HG03097 (cell line): Measurements from ENCODE around the gene C1QTNF1.

Experiments
- ATAC-seq: cut with Tn5 transposase; IDR thresholded peaks from one replicate; pipeline ENCODE4 v1.9.1; 2021; ENCODE audit not compliant: unreplicated experiment, low FRiP score

C1QTNF1 gene

DNA sequence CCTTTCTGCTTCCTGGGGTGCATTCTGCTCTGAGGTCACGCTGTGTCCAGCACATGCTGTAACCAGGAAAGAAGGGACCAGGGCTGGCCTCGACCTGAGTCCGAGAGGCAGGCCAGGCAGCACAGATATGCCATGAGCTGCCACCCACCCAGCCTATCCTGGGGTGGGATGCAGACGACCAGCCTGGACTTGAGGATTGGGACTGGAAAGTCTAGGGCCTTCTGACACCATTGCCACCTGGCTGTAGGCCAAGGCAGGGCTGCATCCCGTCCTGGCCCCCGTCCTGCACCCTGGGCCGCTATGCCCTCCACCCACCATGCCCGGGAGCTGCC lies 65.0 kb downstream of the C1QTNF1 start:
- ATAC-seq: no peak

DNA sequence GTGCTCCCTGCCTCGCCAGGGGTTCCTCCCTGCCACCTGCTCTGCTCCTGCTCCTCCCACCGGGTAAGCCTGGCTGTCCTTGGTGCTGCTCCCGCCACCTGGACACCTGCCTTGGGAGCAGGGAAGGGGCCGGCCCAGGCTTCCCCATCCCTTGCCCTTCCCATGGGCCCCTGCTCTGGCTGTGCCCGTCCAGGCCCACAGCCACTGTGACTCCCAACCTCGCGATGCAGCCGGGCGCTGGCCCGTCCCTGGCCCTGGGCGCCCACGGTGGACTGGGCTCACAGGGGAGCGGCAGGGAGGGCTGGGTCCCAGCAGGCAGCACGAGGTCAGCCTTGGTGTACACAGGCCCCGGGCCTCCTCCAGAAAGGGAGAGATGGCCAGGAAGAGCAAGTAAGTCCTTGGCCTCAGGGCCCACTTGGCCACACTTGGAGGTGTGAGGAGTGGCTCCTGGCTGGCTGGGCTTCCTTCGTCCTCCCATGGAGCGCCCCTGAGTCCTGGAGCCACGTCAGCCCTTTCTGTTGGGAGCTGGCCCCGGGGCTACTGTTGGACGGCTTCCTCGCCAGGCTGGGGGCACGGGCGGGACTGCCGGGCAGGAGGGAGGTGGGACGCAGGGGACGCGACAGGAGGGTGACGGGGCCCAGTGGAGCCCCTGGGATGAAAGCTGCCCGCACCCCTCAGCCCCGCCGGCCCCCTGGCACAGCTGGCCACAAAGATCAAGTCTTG lies 65.9 kb downstream of the C1QTNF1 start:
- no peak for ATAC-seq

DNA sequence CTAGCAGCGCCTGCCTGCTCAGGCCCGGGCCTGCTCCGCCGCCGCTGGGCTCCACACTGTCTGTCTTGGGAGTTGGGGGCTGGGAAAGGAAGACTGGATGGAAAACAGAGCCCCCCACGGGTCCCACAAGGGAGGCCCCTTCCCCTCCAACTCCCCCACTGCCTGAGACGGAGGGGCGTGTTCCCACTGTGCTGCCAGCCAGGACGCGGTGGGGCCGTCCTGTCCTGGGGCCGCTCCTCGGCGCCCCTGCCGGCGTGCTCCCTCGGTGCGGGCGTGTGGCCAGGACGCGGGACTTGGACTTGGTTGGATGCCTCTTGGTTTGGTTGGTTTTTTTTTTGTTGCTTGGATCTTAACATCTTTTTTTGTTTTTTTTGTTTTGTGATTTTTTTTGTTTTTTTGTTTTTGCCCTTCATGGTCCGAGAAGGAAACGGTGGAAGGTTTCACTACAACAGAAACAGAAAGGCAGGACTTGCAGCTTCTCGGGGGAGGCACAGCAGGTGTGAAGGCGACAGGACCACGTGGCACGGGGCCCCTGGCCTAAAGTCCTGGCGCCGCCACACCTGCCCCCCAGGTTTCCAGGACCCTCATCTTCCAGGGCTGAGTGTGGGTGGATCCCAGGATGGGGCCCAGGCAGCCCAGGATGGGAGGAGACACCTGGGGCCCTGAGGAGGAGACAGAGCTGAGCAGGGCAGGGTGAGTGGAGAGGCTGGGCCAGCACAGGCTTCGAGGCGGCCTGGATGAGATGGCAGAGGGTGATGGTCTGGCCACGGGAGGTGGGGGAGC lies 66.7 kb downstream of the C1QTNF1 start:
- ATAC-seq: no peak

DNA sequence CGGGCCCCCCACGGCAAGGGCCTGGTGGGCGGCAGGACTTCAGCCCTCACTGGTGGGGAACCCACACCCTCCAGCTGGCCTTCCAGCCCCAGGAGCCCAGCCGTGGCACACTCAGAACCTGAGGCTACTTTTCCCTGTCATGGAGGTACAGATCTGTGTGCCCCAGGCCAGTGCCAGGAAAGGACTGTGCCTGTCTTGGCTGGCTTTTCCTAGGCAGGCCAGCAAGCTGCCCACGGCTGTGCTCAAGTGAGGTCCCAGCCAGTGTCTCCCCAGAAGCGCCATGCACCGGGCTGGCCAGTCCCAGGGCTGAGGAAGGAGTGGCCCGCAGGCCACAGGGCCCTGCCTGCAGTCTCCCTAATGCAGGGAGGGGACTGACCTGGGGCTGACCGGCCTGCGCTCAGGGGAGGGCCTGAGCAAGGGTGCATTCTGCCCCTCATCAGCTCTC lies 67.3 kb downstream of the C1QTNF1 start:
- ATAC-seq: no peak

DNA sequence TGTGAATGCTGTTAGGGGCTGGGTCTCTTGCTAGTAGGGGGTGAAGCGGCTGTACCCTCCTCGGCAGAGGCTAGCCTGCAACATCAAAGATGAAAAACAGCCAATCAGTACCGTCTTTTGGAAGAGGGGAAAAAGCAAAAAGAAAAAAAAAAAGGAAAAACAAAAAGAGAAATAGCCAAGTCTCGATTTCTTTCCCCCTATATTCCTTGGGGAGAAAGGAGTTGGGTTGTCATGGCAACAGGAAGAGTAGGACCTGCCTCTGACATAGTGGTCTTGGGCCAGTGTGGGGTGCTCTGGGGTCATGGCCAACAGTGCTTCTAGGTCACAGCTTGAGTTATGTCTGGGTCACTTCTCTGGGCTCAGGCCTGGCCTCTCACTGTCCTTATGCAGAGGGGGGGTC lies 68.6 kb downstream of the C1QTNF1 start:
- no peak for ATAC-seq

DNA sequence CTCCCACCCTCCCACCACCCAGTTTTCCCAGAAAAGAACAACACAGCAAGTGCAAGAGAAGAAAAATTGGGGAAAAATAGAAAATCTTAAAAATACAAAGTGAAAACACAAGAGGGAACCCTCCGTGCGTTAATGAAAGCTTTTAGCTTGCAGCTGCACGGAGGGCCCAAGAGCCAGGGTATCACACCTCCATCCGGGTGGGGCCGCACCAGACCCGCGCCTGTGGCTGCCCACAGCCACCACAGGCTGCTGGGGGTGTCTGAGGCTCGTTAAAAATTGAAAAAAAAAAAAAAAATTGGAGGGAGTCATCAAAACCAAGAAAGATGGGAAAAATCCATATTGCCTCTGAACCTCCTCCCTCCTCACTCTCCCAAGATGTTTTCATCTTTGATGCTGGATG lies 69.3 kb downstream of the C1QTNF1 start:
- no peak for ATAC-seq

DNA sequence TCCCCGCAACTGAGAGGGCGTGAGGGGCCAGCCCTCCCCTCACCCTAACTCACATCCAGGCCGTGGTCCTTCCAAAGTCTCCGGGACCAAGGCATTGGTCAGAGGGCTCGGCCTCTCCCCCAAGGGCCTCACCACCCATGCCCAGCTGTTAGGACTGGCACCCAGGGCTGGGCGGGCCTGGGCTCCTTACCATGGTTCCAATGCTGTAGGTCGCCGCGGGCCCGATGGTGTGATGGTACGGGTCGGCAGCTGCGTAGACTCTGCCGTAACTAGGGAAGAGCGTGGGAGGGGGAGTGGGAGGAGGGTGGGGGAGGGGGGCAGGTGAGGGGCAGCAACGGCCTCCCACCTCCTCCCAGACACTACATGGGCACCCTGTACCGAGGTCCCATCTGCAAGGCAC lies 70.3 kb downstream of the C1QTNF1 start:
- ATAC-seq: no peak

DNA sequence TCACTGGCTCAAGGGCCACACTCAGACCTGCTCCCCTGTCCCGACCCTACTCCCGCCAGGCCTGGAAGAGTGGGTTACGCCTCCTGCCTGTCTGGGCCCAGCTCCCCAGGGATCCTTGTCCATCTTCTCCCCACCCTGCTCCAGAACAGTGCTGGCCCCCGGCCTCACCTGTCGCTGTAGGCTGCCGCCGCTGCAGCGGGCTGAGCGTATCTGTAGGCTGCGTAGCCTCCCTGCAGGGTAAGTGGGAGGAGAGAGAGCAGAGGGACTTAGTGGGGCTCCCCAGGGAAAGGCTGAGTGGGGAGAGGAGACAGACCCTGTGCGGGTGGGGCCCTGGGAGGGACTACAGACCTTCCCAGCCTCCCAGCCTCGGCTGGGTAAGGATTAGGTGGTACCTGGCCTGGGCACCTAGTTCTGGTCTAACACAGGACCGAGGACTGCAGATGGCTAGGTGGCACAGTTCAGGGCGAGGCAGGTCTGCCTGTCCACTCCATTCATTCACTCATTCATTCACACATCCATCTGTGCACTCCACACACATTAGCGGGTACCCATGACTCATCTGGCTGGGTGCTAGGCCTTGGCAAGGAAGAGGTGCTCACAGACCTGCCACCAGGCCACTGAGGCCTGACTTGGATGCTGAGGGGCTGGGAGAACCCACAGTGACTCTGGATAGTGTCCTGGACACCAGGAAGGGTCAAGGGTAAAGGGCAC lies 71.5 kb downstream of the C1QTNF1 start:
- no peak for ATAC-seq

DNA sequence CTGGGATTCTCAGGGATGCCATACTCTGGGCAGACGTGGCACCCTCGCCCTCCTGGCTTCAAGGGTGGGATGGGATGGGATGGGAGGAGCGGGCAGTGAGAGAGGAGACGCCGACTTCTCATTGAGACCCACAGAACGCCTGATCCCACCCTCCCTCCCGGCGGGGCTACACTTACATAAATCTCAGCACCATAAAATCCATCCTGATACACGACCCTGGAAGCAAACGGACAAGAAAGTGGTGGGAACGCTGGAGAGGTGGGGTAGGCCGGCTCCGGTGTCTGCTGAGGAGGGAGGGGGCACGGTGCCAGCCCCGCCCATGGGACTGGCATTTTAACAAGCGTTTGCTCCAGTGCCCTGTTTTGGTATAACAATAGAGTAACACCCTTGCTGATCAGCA lies 72.5 kb downstream of the C1QTNF1 start:
- no peak for ATAC-seq

DNA sequence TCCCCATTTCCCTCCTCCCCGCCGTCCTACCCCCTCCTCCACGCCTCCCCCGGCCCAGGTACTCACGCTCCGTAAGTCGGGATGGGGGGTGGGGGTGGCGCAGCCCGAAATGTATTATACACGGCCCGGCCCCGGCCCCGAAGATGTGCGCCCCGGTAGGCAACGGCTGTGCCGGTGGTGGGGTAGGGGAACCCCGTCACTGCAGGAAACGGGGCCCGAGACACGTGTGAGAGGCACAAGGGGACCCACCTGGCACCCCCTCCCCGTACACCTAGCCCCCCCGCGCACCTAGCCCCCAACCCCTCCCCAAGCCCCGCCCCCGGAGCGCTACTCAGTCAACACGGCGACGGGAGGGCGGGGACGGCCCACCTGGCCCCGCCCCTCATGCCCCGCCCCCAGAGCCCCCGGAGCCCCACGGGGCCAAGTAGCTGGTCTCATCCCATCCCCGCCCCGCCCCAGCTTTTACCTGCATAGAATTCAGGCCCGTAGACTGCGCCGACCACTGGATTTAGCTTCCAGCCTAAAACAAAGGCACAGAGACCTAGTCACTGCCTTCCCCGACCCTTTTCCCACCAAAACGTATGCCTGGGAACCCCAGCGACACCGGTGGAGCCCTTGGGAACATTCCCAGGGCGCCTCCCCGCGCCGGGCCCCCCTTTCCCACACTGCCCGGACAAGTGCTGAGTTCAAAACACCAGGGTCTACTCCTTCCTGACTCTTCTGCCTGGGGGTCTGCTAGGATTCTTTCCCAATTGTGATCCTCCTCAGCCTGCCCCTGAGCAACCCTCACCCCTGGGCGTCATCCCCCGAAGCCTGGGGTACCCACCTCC lies 73.5 kb downstream of the C1QTNF1 start:
- no peak for ATAC-seq

DNA sequence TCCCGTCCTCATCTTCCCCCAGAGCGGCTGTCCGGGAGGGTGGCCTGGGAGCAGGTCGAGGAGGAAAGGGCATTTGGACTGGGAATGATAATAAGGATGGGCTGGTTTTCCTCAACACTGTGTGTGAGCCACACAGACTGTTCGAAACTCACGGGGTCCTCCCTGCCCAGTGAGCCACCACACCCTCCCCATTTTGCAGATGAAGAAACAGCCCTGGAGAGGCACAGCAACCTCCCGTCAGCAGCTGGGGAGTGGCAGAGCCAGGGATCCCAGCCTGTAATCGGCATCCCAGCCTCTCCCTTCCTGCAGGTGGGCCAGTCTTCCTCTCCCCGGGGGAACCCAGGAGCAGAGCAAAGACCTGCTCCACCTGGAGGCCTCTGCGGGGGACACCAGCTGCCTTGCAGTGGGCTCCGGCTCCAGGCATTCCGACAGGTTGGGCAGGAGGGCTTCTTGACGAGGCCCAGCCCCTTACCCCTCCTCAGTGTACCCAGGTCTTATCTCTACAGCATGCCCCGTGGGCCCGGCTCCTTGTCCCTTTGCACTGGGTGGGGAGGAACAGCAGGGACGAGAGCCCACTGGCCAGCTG lies 74.4 kb downstream of the C1QTNF1 start:
- ATAC-seq: no peak
